Glutamatergic neuron (in vitro differentiated cells): Measurements from ENCODE around the gene PTBP3. TPM values are rescaled to one million over a fixed set of nuclear protein-coding genes. Genes with fewer than 3 reads are reported as not detected.

Experiments used
- DNase-seq: peaks from one replicate; pipeline ENCODE4 v3.0.0; 2022
- H3K27ac Mint-ChIP-seq: one replicate; pipeline ENCODE4 v1.8.0; 2020; ENCODE audit warnings: mild to moderate bottlenecking, mixed read lengths, inconsistent platforms; ENCODE audit not compliant: unreplicated experiment
- H3K27me3 Mint-ChIP-seq: one replicate; pipeline ENCODE4 v1.8.0; 2020; ENCODE audit warnings: mild to moderate bottlenecking, moderate library complexity, mixed read lengths, inconsistent platforms; ENCODE audit not compliant: unreplicated experiment
- H3K36me3 Mint-ChIP-seq: one replicate; pipeline ENCODE4 v1.8.0; 2020; ENCODE audit warnings: mild to moderate bottlenecking, mixed read lengths, inconsistent platforms; ENCODE audit not compliant: unreplicated experiment
- H3K4me1 Mint-ChIP-seq: one replicate; pipeline ENCODE4 v1.8.0; 2020; ENCODE audit warnings: mild to moderate bottlenecking, low read depth, mixed read lengths, inconsistent platforms; ENCODE audit not compliant: unreplicated experiment
- H3K4me3 Mint-ChIP-seq: one replicate; pipeline ENCODE4 v1.8.0; 2020; ENCODE audit warnings: mild to moderate bottlenecking, mixed read lengths, inconsistent platforms; ENCODE audit not compliant: unreplicated experiment
- H3K9me3 Mint-ChIP-seq: one replicate; pipeline ENCODE4 v1.8.0; 2020; ENCODE audit warnings: mild to moderate bottlenecking, moderate library complexity, mixed read lengths, inconsistent platforms; ENCODE audit not compliant: unreplicated experiment
- total RNA-seq: library from RNA; stranded (reverse); fragmentation: NEBNext Ultra II Directional; extraction: Animal tissue kit (Norgen Biotek cat#: 25700); gene quantifications from one replicate; pipeline ENCODE4 v1.2.1, GENCODE V29; 2021; ENCODE audit not compliant: unreplicated experiment
- TF ChIP-seq, protein P1 (sequence below): fragments of 200-600 bp; sonication (generic); IDR thresholded peaks from one replicate; pipeline ENCODE4 v1.5.0; 2021; ENCODE audit not compliant: partially characterized antibody, unreplicated experiment

PTBP3 gene
- total RNA-seq, 1 donor from 2014 or later, result 48.6 TPM

DNA sequence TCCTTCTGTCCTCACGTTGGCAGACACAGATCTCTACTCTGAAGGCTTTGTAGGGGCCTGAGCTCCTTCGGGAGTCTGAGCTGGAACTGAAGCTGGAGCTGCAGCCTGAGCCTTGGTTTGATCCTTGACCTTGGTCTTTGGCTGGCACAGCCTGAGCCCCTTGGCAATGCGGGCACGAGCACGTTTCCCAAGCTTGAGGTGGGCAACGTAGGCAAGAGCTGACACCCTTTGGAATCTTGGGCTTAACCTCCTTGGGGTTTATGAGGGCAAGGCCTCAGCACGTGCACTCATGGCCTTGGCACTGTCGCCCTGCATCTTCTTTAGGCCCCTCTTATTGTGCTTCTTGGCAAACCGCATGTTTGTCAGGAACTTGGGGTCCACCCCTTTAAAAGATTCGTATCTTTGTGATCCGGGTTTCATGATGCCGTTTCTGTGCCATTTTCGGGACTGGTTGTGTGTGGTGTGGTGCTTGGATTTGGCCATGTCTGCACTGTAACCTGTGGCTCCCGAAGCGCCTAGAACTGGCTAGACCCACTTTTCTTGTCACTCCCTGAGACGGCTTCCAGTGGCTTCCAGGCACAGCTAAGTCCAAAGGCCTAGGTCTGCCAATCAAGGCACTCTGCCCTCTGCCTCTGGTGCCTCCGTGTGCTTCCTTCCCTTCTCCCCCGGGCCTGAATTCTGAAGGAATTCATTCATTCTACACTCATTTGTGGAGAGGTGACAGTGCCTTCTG is 159.8 kb downstream of the PTBP3 start:
- peaks cover 6% of the 10 kb centered on the region for H3K9me3 Mint-ChIP-seq
- TF ChIP-seq, protein P1, sequence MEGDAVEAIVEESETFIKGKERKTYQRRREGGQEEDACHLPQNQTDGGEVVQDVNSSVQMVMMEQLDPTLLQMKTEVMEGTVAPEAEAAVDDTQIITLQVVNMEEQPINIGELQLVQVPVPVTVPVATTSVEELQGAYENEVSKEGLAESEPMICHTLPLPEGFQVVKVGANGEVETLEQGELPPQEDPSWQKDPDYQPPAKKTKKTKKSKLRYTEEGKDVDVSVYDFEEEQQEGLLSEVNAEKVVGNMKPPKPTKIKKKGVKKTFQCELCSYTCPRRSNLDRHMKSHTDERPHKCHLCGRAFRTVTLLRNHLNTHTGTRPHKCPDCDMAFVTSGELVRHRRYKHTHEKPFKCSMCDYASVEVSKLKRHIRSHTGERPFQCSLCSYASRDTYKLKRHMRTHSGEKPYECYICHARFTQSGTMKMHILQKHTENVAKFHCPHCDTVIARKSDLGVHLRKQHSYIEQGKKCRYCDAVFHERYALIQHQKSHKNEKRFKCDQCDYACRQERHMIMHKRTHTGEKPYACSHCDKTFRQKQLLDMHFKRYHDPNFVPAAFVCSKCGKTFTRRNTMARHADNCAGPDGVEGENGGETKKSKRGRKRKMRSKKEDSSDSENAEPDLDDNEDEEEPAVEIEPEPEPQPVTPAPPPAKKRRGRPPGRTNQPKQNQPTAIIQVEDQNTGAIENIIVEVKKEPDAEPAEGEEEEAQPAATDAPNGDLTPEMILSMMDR, result no peak
- H3K4me1 Mint-ChIP-seq, result peaks cover 10% of the 10 kb centered on the region
- peaks cover 9% of the 10 kb centered on the region for H3K36me3 Mint-ChIP-seq
- H3K4me3 Mint-ChIP-seq, result peak overlapping the region; percentile 87
- DNase-seq, result no peak
- H3K27ac Mint-ChIP-seq, result no peak overlapping the region
- H3K27me3 Mint-ChIP-seq, result peaks cover 5% of the 10 kb centered on the region

DNA sequence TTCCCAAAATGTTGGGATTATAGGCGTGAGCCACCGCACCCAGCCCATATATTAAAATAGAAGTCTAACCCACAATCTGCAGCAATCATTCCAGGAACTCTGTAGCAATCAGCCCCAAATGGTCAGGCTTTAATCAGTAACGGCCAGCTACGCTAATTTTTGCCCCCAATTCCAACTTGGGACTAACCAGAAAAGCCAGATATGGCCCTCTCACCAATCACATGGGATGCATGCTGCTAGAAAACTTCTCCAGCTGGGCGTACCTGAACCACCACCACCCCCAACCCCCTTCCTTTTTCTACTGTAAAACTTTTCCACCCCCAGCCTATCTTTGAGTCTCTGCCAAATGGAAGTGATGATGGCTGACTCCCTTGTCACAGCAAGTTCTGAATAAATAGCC is 162.5 kb downstream of the PTBP3 start:
- Mint-ChIP-seq H3K27me3 (peaks cover 9% of the 10 kb centered on the region), H3K36me3 (peaks cover 13% of the 10 kb centered on the region), H3K9me3 (peaks cover 6% of the 10 kb centered on the region), H3K4me3 (no peak overlapping the region), H3K27ac (no peak overlapping the region), H3K4me1 (peaks cover 31% of the 10 kb centered on the region)
- no peak for DNase-seq
- TF ChIP-seq, protein P1, result no peak

DNA sequence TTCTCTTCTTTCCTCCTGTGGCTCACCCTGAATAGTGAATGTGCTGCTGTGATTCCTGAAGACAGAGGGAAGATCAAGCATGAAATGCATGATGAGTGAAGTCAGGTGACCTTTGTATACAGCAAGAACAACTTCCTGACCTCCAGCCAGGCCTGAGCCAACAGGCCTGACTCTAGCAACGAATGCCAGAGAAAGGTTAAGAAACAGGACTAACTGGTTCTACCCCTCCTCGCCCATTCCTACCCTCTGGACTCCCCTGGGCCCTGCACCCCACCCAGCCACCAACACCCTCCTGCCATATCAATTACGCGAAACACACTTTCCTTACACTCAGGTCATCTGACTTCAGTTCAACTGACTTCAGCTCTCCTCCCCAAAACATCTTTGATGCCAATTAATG is 163.2 kb downstream of the PTBP3 start:
- Mint-ChIP-seq H3K36me3 (peaks cover 8% of the 10 kb centered on the region), H3K27me3 (peaks cover 6% of the 10 kb centered on the region), H3K27ac (no peak overlapping the region), H3K9me3 (peaks cover 6% of the 10 kb centered on the region), H3K4me3 (no peak overlapping the region), H3K4me1 (peaks cover 31% of the 10 kb centered on the region)
- TF ChIP-seq, protein P1, result no peak
- no peak for DNase-seq

DNA sequence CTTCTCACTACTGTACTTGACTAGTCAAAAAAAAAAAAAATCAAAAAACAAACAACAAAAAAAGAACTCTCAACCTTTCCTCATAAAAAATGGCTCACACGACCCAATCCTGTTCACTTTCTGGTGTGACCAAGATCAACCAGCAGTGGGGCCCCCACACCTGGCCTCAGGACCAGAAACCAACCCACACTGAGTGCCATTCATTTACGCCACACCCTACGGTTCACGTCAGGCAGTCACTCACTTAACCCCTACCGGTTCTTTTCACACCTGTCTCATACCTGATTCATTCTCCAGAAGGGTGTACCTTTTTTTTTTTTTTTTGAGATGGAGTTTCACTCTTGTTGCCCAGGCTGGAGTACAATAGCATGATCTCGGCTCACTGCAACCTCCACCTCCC is 164.1 kb downstream of the PTBP3 start:
- Mint-ChIP-seq H3K27me3 (peaks cover 6% of the 10 kb centered on the region), H3K4me1 (peaks cover 29% of the 10 kb centered on the region), H3K4me3 (no peak overlapping the region), H3K9me3 (peaks cover 6% of the 10 kb centered on the region), H3K27ac (no peak overlapping the region), H3K36me3 (peaks cover 8% of the 10 kb centered on the region)
- TF ChIP-seq, protein P1, result no peak
- no peak for DNase-seq

DNA sequence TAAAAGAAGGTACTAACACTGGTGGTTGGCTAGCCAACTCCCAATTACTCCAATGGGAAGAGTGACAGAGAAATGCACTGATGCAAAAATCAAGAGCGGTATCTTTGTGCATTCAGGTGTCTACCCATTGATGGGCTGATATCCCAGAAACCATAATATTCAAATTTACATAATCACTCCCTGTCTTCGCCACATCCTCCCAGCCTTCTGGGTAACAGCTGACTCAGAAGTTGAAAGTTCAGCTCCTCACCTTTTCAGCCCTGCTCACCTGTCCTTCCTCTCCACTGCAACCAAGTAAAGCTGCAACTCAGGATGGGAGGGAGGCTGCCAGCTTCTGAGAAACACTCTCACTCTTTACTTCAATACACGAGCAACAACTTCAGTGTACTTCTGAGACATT is 165.2 kb downstream of the PTBP3 start:
- peak overlapping the region; percentile 64 for H3K4me3 Mint-ChIP-seq

More for the DNA sequence above, 165.2 kb downstream of the PTBP3 start:
- no peak for DNase-seq
- Mint-ChIP-seq H3K27me3 (peaks cover 6% of the 10 kb centered on the region), H3K36me3 (peaks cover 8% of the 10 kb centered on the region), H3K9me3 (peaks cover 2% of the 10 kb centered on the region), H3K4me1 (peaks cover 24% of the 10 kb centered on the region), H3K27ac (peak overlapping the region; percentile 80)
- TF ChIP-seq, protein P1, result no peak
